Endodermal cell (in vitro differentiated cells): ENCODE measurements around the gene PRKAR1A. TPM values are rescaled to one million over a fixed set of nuclear protein-coding genes. Genes with fewer than 3 reads are reported as not detected.

Experiments used
- DNase-seq: peaks from one replicate; pipeline ENCODE4 v3.0.0-alpha.2; 2017
- H3K27ac ChIP-seq: 2 replicates; pipeline ENCODE4 v1.5.1; 2013; ENCODE audit warnings: mild to moderate bottlenecking, low read depth, low read length, moderate library complexity
- H3K27me3 ChIP-seq: 2 replicates; pipeline ENCODE4 v1.6.1; 2013; ENCODE audit warnings: mild to moderate bottlenecking, low read length, moderate library complexity; ENCODE audit not compliant: insufficient read depth, control insufficient read depth, poor library complexity, severe bottlenecking
- H3K36me3 ChIP-seq: 2 replicates; pipeline ENCODE4 v1.7.0; 2013; ENCODE audit warnings: mild to moderate bottlenecking, low read length, moderate library complexity; ENCODE audit not compliant: control insufficient read depth, insufficient read depth
- H3K4me1 ChIP-seq: one replicate; pipeline ENCODE4 v1.7.0; 2013; ENCODE audit warnings: low read length; ENCODE audit not compliant: control insufficient read depth, insufficient read depth
- H3K4me3 ChIP-seq: 2 replicates; pipeline ENCODE4 v1.5.1; 2013; ENCODE audit warnings: mild to moderate bottlenecking, low read length, moderate library complexity
- H3K9ac ChIP-seq: 2 replicates; pipeline ENCODE4 v1.6.1; 2013; ENCODE audit warnings: mild to moderate bottlenecking, low read length, moderate library complexity; ENCODE audit not compliant: poor library complexity, severe bottlenecking; ENCODE audit errors: extremely low read depth
- H3K9me3 ChIP-seq: 2 replicates; pipeline ENCODE4 v1.6.1; 2013; ENCODE audit warnings: mild to moderate bottlenecking, low read length, moderate library complexity; ENCODE audit not compliant: control insufficient read depth
- H3K27ac Mint-ChIP-seq: 2 replicates; pipeline ENCODE4 v1.8.0; 2020; ENCODE audit warnings: mixed read lengths
- H3K27me3 Mint-ChIP-seq: 2 replicates; pipeline ENCODE4 v1.8.0; 2021; ENCODE audit warnings: mild to moderate bottlenecking, mixed read lengths; ENCODE audit not compliant: insufficient read depth
- H3K36me3 Mint-ChIP-seq: 2 replicates; pipeline ENCODE4 v1.8.0; 2020; ENCODE audit warnings: low read depth, mixed read lengths
- H3K4me1 Mint-ChIP-seq: 2 replicates; pipeline ENCODE4 v1.8.0; 2020; ENCODE audit warnings: mixed read lengths
- H3K4me3 Mint-ChIP-seq: 2 replicates; pipeline ENCODE4 v1.8.0; 2020; ENCODE audit warnings: mild to moderate bottlenecking, moderate library complexity, mixed read lengths
- H3K9me3 Mint-ChIP-seq: 2 replicates; pipeline ENCODE4 v1.8.0; 2020; ENCODE audit warnings: mild to moderate bottlenecking, mixed read lengths
- CTCF ChIP-seq: fragments of 200-600 bp; sonication (generic); conservative IDR thresholded peaks from 2 replicates; pipeline ENCODE4 v1.5.0; 2021; ENCODE audit warnings: antibody characterized with exemption, mild to moderate bottlenecking
- WGBS, 2 experiments: methylation state at CpG; one replicate each; pipeline versions ENCODE4 v1.1.5 to v1.1.7; 2013; ENCODE audit warnings: missing lambda C conversion rate in 2 of 2, mixed read lengths in 1 of 2; ENCODE audit not compliant: insufficient coverage in 1 of 2, insufficient read length in 1 of 2; 5-methylcytosine and 5-hydroxymethylcytosine counted together
- total RNA-seq, 2 donors: library from RNA; stranded (reverse); fragmentation: NEBNext Ultra II Directional in 1 of 2; extraction: Animal tissue kit (Norgen Biotek cat#: 25700) in 1 of 2; gene quantifications; 2 replicates in 1 of 2; 3 replicates in 1 of 2; pipeline ENCODE4 v1.2.1, GENCODE V29; 2021

Gene PRKAR1A
- total RNA-seq, 2 donors from 2014 or later: 194 to 227 TPM

GRCh38 chr17:68591583-68591982, 79.4 kb downstream of the PRKAR1A start:
- no peak for TF ChIP-seq CTCF
- Histone ChIP-seq H3K27ac (no peak overlapping the region), H3K36me3 (peaks cover 93% of the 10 kb centered on the region), H3K27me3 (no peaks in the 10 kb centered on the region), H3K4me3 (no peak overlapping the region), H3K9me3 (peaks cover 60% of the 10 kb centered on the region), H3K9ac (no peak overlapping the region), H3K4me1 (peaks cover 5% of the 10 kb centered on the region)
- Mint-ChIP-seq H3K4me3 (no peak overlapping the region), H3K4me1 (peaks cover 3% of the 10 kb centered on the region), H3K9me3 (peaks cover 29% of the 10 kb centered on the region), H3K27me3 (no peaks in the 10 kb centered on the region), H3K27ac (no peak overlapping the region), H3K36me3 (peaks cover 84% of the 10 kb centered on the region)
- peak; percentile 84 for DNase-seq
- 94% methylated on average over 9 to 12 of the region's 12 CpGs for WGBS, 2 experiments

- WGBS, 2 experiments: 97 to 100% methylated on average over 2 of the region's 2 CpGs
- no peaks in the 10 kb centered on the region for H3K27me3 ChIP-seq
- Mint-ChIP-seq H3K27ac (no peak overlapping the region), H3K4me3 (no peak overlapping the region), H3K4me1 (peaks cover 7% of the 10 kb centered on the region), H3K36me3 (peaks cover 85% of the 10 kb centered on the region), H3K27me3 (no peaks in the 10 kb centered on the region), H3K9me3 (peaks cover 26% of the 10 kb centered on the region)
- TF ChIP-seq CTCF: no peak
- H3K27ac ChIP-seq: no peak overlapping the region
- peaks cover 56% of the 10 kb centered on the region for H3K9me3 ChIP-seq
- no peak overlapping the region for H3K9ac ChIP-seq
- no peak for DNase-seq
- peaks cover 93% of the 10 kb centered on the region for H3K36me3 ChIP-seq
- H3K4me1 ChIP-seq: peaks cover 5% of the 10 kb centered on the region
- H3K4me3 ChIP-seq: no peak overlapping the region
Measured at GRCh38 chr17:68592009-68592408, 79.8 kb downstream of the PRKAR1A start.

- Mint-ChIP-seq H3K36me3 (peaks cover 82% of the 10 kb centered on the region), H3K27me3 (no peaks in the 10 kb centered on the region), H3K9me3 (peaks cover 20% of the 10 kb centered on the region), H3K4me3 (no peak overlapping the region), H3K4me1 (peaks cover 12% of the 10 kb centered on the region), H3K27ac (no peak overlapping the region)
- peaks cover 46% of the 10 kb centered on the region for H3K9me3 ChIP-seq
- no peak overlapping the region for H3K4me3 ChIP-seq
- H3K36me3 ChIP-seq: peaks cover 88% of the 10 kb centered on the region
- peaks cover 5% of the 10 kb centered on the region for H3K4me1 ChIP-seq
- TF ChIP-seq CTCF: no peak
- DNase-seq: no peak
- no peak overlapping the region for H3K27ac ChIP-seq
- no peaks in the 10 kb centered on the region for H3K27me3 ChIP-seq
- H3K9ac ChIP-seq: no peak overlapping the region
- WGBS, 2 experiments: 92 to 95% methylated on average over 2 to 3 of the region's 3 CpGs
Measured at GRCh38 chr17:68592682-68593641, 80.7 kb downstream of the PRKAR1A start.
